Activated naive CD4-positive, alpha-beta T cell treated with anti-CD3 and anti-CD28 coated beads for 36 hours (primary cell): ENCODE data around the gene EYA3. TPM values are rescaled to one million over a fixed set of nuclear protein-coding genes. Genes with fewer than 3 reads are reported as not detected.

ENCODE experiments used
- CTCF ChIA-PET: fragments of 350-600 bp; sonication (Branson Sonifier 250); formaldehyde crosslinking; loops from one replicate; lab custom pipeline; 2021; ENCODE audit warnings: antibody characterized with exemption; lab: Charles Lee
- DNase-seq: peaks from one replicate; pipeline ENCODE4 v3.0.0-alpha.2; 2020
- H3K27ac Mint-ChIP-seq: one replicate; pipeline ENCODE4 v1.8.0; 2021; ENCODE audit warnings: mild to moderate bottlenecking, mixed read lengths
- H3K27me3 Mint-ChIP-seq: one replicate; pipeline ENCODE4 v1.8.0; 2021; ENCODE audit warnings: low read depth, mixed read lengths
- H3K36me3 Mint-ChIP-seq: one replicate; pipeline ENCODE4 v1.8.0; 2021; ENCODE audit warnings: low read depth, mixed read lengths
- H3K4me1 Mint-ChIP-seq: one replicate; pipeline ENCODE4 v1.8.0; 2021; ENCODE audit warnings: low read depth, mixed read lengths
- H3K4me3 Mint-ChIP-seq: one replicate; pipeline ENCODE4 v1.8.0; 2021; ENCODE audit warnings: mild to moderate bottlenecking, moderate library complexity, mixed read lengths
- H3K9me3 Mint-ChIP-seq: one replicate; pipeline ENCODE4 v1.8.0; 2021; ENCODE audit warnings: mixed read lengths
- intact Hi-C: fragments of 100-400 bp; cut with micrococcal nuclease; formaldehyde crosslinking; loops from one replicate; pipeline ENCODE4 v1.15.1; 2023
- total RNA-seq, 2 experiments: library from RNA; stranded (reverse); gene quantifications; one replicate each; pipeline ENCODE4 v1.2.3, GENCODE V29; 2021

Gene EYA3
- total RNA-seq, 2 experiments from 2014 or later, result 25.4 to 25.9 TPM

- Mint-ChIP-seq H3K4me3 (peak within 1 kb of the TSS; percentile 72), H3K27ac (peak within 1 kb of the TSS; percentile 64), H3K4me1 (peaks cover 21% of the 10 kb centered on the region), H3K9me3 (no peaks in the 10 kb centered on the region), H3K27me3 (no peaks in the 10 kb centered on the region), H3K36me3 (no peaks in the 10 kb centered on the region)
- CTCF ChIA-PET, result interaction anchor here (0.6 to 1.1 kb wide), 2 partner anchors 27 to 110 kb away, joined by 3 read pairs; no protein-coding TSS in a partner anchor
- intact Hi-C loops, result loop anchor here (5.0 kb wide), 1 partner anchor 98 kb away; no protein-coding TSS in a partner anchor
- peak; percentile 79 for DNase-seq
These were observed 128.4 kb downstream of the EYA3 start, which contains the start of gene XKR8 for GRCh38 chr1:27959792-27960603. TSS of gene XKR8 (plus strand) at chr1:27959973. CDS start at chr1:27960070, 97 bp downstream.

DNA sequence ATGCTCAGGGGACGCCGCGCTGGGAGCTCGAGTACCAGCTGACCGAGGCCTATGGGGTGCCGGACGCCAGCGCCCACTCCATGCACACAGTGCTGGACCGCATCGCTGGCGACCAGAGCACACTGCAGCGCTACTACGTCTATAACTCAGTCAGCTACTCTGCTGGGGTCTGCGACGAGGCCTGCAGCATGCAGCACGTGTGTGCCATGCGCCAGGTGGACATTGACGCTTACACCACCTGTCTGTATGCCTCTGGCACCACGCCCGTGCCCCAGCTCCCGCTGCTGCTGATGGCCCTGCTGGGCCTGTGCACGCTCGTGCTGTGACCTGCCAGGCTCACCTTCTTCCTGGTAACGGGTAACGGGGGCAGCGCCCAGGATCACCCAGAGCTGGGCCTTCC is 129.9 kb downstream of the EYA3 start:
- no peaks in the 10 kb centered on the region for H3K36me3 Mint-ChIP-seq
- H3K27ac Mint-ChIP-seq, result no peak overlapping the region
- no peaks in the 10 kb centered on the region for H3K9me3 Mint-ChIP-seq
- DNase-seq, result no peak
- no peaks in the 10 kb centered on the region for H3K27me3 Mint-ChIP-seq
- CTCF ChIA-PET, result interaction anchor here (1.1 kb wide), 2 partner anchors 10 to 17 kb away, joined by 3 read pairs; no protein-coding TSS in a partner anchor
- intact Hi-C loops, result loop anchor here (5.0 kb wide), 1 partner anchor 96 kb away; no protein-coding TSS in a partner anchor
- peaks cover 21% of the 10 kb centered on the region for H3K4me1 Mint-ChIP-seq
- peak overlapping the region; percentile 72 for H3K4me3 Mint-ChIP-seq

DNA sequence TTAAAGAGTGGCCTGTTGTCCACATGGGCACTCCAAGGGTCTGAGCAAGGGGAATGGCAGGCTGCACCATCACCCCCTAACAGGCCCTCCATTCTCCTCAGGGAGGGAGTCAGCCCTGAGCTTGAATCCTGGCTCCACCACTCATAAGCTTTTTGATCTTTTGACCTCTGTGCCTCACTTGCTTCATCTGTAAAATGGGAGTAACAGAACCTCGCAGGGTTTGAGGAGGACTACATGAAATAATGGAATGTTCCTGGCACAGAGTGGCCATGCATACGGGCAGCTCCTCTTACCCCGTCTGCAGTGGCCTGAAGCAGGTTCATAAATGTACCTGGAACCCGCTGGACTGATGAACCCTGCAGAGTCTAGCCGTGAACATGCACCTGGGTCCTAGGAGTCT is 130.8 kb downstream of the EYA3 start:
- no peak overlapping the region for H3K4me3 Mint-ChIP-seq
- CTCF ChIA-PET, result interaction anchor here (0.6 to 1.1 kb wide), 4 partner anchors 9 to 153 kb away, joined by 3 to 5 read pairs (median 3); no protein-coding TSS in a partner anchor
- DNase-seq, result no peak
- intact Hi-C loops, result loop anchor here (5.0 kb wide), 1 partner anchor 95 kb away; no protein-coding TSS in a partner anchor
- no peaks in the 10 kb centered on the region for H3K27me3 Mint-ChIP-seq
- H3K9me3 Mint-ChIP-seq, result no peaks in the 10 kb centered on the region
- no peak overlapping the region for H3K27ac Mint-ChIP-seq
- peaks cover 21% of the 10 kb centered on the region for H3K4me1 Mint-ChIP-seq
- no peaks in the 10 kb centered on the region for H3K36me3 Mint-ChIP-seq

DNA sequence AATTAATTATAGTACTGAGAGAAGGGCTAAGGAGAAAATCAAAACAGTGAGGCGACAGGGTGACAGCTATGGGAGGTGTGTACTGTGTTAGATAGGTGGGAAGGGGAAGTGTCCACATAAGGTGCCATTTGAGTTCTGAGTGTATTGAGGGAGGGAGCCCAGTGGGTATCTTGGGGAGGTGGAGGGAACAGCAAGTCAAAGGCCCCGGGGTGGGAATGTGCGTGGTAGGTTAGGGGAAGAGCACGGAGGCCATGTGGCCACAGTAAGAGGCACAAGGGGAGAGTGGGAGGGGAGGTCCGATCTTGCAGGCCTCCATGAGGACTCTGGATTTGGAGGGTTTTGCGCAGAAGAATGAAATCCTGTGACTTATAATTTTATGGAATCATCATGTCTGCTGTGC is 131.6 kb downstream of the EYA3 start:
- H3K4me3 Mint-ChIP-seq, result no peak overlapping the region
- CTCF ChIA-PET, result interaction anchor here (0.6 kb wide), 1 partner anchor 152 kb away, joined by 3 read pairs; no protein-coding TSS in a partner anchor
- no peak overlapping the region for H3K27ac Mint-ChIP-seq
- intact Hi-C loops, result loop anchor here (5.0 kb wide), 1 partner anchor 94 kb away; no protein-coding TSS in a partner anchor
- H3K9me3 Mint-ChIP-seq, result no peaks in the 10 kb centered on the region
- no peaks in the 10 kb centered on the region for H3K36me3 Mint-ChIP-seq
- H3K27me3 Mint-ChIP-seq, result no peaks in the 10 kb centered on the region
- peaks cover 18% of the 10 kb centered on the region for H3K4me1 Mint-ChIP-seq
- no peak for DNase-seq

DNA sequence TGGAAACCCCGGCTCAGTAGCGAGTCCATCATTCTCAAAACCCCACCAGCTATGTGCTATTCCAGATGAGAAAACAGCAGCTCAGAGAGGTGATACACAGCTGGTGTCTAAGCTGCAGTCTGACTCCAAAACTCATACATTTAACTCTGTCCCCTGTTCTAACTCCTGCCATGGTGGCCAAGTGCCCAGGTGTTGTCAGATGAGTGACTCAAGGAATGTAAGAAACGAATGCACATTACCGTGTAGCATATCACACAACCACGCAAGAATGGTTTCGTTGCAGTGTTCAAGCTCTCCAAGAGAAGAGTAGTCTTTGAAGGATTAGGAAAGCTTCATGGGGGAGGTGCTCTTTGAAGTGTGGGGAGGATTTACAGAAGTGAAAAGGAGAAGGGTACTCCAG is 133.3 kb downstream of the EYA3 start:
- CTCF ChIA-PET, result interaction anchor here (1.5 kb wide), 1 partner anchor 16 kb away, joined by 3 read pairs; no protein-coding TSS in a partner anchor
- Mint-ChIP-seq H3K9me3 (no peaks in the 10 kb centered on the region), H3K36me3 (no peaks in the 10 kb centered on the region), H3K4me1 (peaks cover 8% of the 10 kb centered on the region), H3K4me3 (no peak overlapping the region), H3K27me3 (no peaks in the 10 kb centered on the region), H3K27ac (no peak overlapping the region)
- intact Hi-C loops, result loop anchor here (5.0 kb wide), 1 partner anchor 93 kb away; no protein-coding TSS in a partner anchor
- DNase-seq, result no peak

- intact Hi-C loops, result no loop called here
- H3K36me3 Mint-ChIP-seq, result no peaks in the 10 kb centered on the region
- no peak overlapping the region for H3K27ac Mint-ChIP-seq
- DNase-seq, result no peak
- H3K4me3 Mint-ChIP-seq, result no peak overlapping the region
- peaks cover 5% of the 10 kb centered on the region for H3K4me1 Mint-ChIP-seq
- H3K27me3 Mint-ChIP-seq, result no peaks in the 10 kb centered on the region
- CTCF ChIA-PET, result no interaction called here
- H3K9me3 Mint-ChIP-seq, result no peaks in the 10 kb centered on the region
These were observed 134.2 kb downstream of the EYA3 start for GRCh38 chr1:27954186-27954585.

DNA sequence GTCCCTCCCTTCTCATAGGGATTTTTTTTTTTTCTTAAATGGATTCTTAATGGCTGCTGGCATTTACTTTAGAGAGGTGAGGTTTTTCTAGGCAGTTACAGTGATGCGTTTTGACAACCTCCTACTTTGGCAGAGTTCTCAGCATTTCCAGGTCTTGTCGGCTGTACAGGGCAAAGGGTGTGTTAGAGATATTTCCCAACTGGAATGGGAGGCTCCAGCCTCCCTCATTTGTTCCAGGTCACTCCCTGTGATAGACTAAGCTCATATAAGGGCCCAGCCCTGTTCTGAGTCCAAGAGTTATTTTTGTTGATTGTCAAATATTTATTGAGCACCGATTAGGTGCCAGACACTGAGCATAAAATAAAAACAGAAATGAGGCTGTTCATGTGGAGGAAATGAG is 136.3 kb downstream of the EYA3 start:
- H3K27ac Mint-ChIP-seq, result no peak overlapping the region
- H3K9me3 Mint-ChIP-seq, result no peaks in the 10 kb centered on the region
- no peak for DNase-seq
- CTCF ChIA-PET, result interaction anchor here (1.3 kb wide), 1 partner anchor 17 kb away, joined by 3 read pairs; no protein-coding TSS in a partner anchor
- intact Hi-C loops, result no loop called here
- no peak overlapping the region for H3K4me3 Mint-ChIP-seq
- H3K36me3 Mint-ChIP-seq, result no peaks in the 10 kb centered on the region
- H3K27me3 Mint-ChIP-seq, result no peaks in the 10 kb centered on the region
- no peaks in the 10 kb centered on the region for H3K4me1 Mint-ChIP-seq

DNA sequence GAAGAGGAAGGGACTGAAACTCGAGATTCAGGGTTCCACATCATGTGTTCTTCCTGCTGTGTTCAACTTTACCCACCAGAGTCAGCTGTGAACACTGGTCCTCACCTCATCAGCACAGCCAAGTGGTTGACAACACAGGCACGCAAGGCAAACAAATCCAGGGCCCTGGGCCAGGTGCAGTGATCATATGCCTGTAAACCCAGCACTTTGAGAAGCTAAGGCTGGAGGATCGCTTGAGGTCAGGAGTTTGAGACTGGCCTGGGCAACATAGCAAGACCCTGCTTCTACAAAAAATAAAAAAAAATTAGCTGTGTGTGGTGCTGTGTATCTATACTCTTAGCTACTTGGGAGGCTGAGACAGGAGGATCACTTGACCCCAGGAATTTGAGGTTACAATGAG is 137.0 kb downstream of the EYA3 start:
- Mint-ChIP-seq H3K4me3 (no peak overlapping the region), H3K4me1 (no peaks in the 10 kb centered on the region), H3K27me3 (no peaks in the 10 kb centered on the region), H3K27ac (no peak overlapping the region), H3K9me3 (no peaks in the 10 kb centered on the region), H3K36me3 (no peaks in the 10 kb centered on the region)
- intact Hi-C loops, result no loop called here
- CTCF ChIA-PET, result interaction anchor here (1.1 to 1.3 kb wide), 3 partner anchors 16 to 262 kb away, joined by 3 read pairs; no protein-coding TSS in a partner anchor
- DNase-seq, result no peak

GRCh38 chr1:27949027-27949426 is 139.4 kb downstream of the EYA3 start:
- CTCF ChIA-PET, result interaction anchor here (0.5 to 1.1 kb wide), 4 partner anchors 8 to 138 kb away, joined by 3 to 4 read pairs (median 3); no protein-coding TSS in a partner anchor
- no peaks in the 10 kb centered on the region for H3K36me3 Mint-ChIP-seq
- no peak overlapping the region for H3K4me3 Mint-ChIP-seq
- peaks cover 3% of the 10 kb centered on the region for H3K4me1 Mint-ChIP-seq
- intact Hi-C loops, result no loop called here
- H3K27me3 Mint-ChIP-seq, result no peaks in the 10 kb centered on the region
- no peak overlapping the region for H3K27ac Mint-ChIP-seq
- no peaks in the 10 kb centered on the region for H3K9me3 Mint-ChIP-seq
- no peak for DNase-seq

GRCh38 chr1:27945020-27945419 is 143.4 kb downstream of the EYA3 start:
- Mint-ChIP-seq H3K27ac (no peak overlapping the region), H3K9me3 (no peaks in the 10 kb centered on the region), H3K27me3 (no peaks in the 10 kb centered on the region), H3K36me3 (no peaks in the 10 kb centered on the region), H3K4me1 (peaks cover 21% of the 10 kb centered on the region), H3K4me3 (no peak overlapping the region)
- CTCF ChIA-PET, result interaction anchor here (1.0 kb wide), 2 partner anchors 9 to 87 kb away, joined by 3 read pairs; no protein-coding TSS in a partner anchor
- no peak for DNase-seq
- intact Hi-C loops, result no loop called here

DNA sequence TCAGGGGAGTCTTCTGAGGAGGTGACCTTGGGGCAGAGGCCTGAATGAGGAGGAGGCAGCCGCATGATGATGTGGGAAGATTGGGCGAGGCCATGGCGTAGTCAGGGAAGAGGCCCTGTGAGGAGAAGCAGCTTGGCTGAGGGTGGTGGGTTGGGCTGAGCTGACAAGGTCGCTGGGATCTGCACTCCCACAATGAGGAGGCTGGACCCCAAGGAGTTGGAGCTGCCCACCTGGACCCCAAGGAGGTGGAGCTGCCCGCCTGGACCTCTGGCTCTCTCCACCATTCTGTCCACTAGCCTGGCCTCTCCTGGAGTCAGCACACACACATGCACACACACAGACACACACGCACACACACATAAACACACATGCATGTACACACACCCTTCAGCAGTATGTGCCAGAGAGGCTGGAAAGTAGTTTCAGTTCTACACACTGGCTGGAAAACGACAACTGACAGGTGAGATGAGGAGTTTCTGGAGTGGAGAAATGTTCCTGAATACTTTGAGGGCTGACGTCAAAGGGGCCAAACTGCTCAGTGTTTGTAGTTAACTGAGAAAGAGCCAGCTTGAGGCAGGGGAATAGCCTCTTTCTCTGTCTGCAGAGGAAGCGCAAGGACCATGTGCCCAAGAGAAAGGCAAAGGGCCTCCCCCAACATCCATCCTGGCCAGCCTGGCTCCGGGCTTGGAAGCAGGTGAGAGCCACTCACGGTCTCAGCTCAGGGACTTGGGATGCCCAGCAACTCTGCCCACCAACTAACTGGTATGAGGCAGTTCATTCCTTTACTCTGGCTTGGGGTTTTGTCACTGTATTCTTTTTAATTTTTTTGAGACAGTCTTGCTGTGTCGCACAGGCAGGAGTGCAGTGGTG is 146.5 kb downstream of the EYA3 start:
- Mint-ChIP-seq H3K4me3 (no peak overlapping the region), H3K27me3 (no peaks in the 10 kb centered on the region), H3K9me3 (no peaks in the 10 kb centered on the region), H3K36me3 (no peaks in the 10 kb centered on the region), H3K4me1 (peaks cover 23% of the 10 kb centered on the region), H3K27ac (no peak overlapping the region)
- CTCF ChIA-PET, result interaction anchor here (0.6 to 1.8 kb wide), 5 partner anchors 8 to 419 kb away, joined by 3 to 8 read pairs (median 5); no protein-coding TSS in a partner anchor
- no peak for DNase-seq
- intact Hi-C loops, result loop anchor here (2.0 kb wide), 3 partner anchors 83 to 267 kb away; partner anchors contain the start of gene EYA3
